ENCODE data around the gene PMEPA1. TPM values are rescaled to one million over a fixed set of nuclear protein-coding genes. Genes with fewer than 3 reads are reported as not detected.

Gene PMEPA1
- polyA plus RNA-seq, 1 experiment, result 4.3 TPM

DNA sequence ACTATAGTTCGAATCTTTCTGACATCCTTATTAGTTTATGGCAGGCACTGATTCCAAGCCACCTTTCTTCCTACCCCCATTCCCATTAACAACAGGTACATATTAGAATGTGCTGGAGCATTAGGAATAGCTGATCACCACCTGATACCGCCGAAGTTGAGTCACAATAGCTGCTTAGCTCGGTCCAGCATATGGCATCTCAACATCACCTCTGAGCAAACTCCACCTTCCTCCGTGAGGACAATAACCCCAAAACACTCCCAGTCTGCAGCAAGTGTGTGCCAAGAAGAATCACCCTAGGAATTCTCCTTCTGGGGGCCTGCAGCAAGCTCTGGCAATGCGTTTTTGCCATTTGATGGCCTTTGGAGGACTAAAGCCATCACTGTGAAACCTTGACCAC, 8.7 kb downstream of the PMEPA1 start:
- CTCF ChIA-PET, result no interaction called here
- POLR2A ChIA-PET, result no interaction called here

DNA sequence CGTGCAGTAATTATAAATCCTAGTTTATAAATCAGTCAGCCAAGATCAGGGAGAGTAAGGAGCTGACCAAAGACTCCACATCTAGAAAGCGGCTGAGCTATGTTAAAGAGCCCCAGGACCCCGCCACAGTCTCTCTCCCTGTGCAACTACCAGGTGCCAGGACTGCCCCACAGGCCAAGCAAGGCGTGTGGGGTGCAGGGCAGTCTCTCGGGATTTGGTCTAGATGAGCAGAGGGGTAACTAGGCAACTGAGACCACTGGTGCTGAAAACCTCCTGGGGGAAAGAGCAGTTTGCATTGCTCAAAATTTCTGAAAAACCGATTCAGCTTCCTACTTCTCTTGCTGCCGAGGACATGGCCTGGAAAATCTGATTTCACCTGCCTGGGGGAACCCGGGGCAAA, 10.4 kb downstream of the PMEPA1 start:
- DNase-seq (ENCODE audit: low read depth, low spot score), result no peak
- Histone ChIP-seq H3K27ac (ENCODE audit: low read depth, low read length) (peak overlapping the region; percentile 21), H3K9me3 (ENCODE audit: control insufficient read depth, insufficient read depth, low read length) (no peaks in the 10 kb centered on the region), H3K4me3 (ENCODE audit: low read depth, low read length) (no peak overlapping the region), H3K27me3 (ENCODE audit: control insufficient read depth, insufficient read depth, low read length) (no peaks in the 10 kb centered on the region)
- TF ChIP-seq, protein P1, sequence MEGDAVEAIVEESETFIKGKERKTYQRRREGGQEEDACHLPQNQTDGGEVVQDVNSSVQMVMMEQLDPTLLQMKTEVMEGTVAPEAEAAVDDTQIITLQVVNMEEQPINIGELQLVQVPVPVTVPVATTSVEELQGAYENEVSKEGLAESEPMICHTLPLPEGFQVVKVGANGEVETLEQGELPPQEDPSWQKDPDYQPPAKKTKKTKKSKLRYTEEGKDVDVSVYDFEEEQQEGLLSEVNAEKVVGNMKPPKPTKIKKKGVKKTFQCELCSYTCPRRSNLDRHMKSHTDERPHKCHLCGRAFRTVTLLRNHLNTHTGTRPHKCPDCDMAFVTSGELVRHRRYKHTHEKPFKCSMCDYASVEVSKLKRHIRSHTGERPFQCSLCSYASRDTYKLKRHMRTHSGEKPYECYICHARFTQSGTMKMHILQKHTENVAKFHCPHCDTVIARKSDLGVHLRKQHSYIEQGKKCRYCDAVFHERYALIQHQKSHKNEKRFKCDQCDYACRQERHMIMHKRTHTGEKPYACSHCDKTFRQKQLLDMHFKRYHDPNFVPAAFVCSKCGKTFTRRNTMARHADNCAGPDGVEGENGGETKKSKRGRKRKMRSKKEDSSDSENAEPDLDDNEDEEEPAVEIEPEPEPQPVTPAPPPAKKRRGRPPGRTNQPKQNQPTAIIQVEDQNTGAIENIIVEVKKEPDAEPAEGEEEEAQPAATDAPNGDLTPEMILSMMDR (IDR thresholded peaks at IDR 0.05; ENCODE audit: low read depth, low read length), result no peak
- ChIA-PET POLR2A (interaction anchor here (1.7 kb wide), 1 partner anchor 9 kb away, joined by 8 read pairs; no protein-coding TSS in a partner anchor), CTCF (no interaction called here)

More for the DNA sequence above, 8.7 kb downstream of the PMEPA1 start:
- no peak overlapping the region for H3K4me3 ChIP-seq (ENCODE audit: low read depth, low read length)
- H3K27me3 ChIP-seq (ENCODE audit: control insufficient read depth, insufficient read depth, low read length), result no peaks in the 10 kb centered on the region
- TF ChIP-seq, protein P1 (IDR thresholded peaks at IDR 0.05; ENCODE audit: low read depth, low read length), result no peak
- no peak for DNase-seq (ENCODE audit: low read depth, low spot score)
- H3K9me3 ChIP-seq (ENCODE audit: control insufficient read depth, insufficient read depth, low read length), result no peaks in the 10 kb centered on the region; the same call in 1 of the 2 replicates
- no peak overlapping the region for H3K27ac ChIP-seq (ENCODE audit: low read depth, low read length)

DNA sequence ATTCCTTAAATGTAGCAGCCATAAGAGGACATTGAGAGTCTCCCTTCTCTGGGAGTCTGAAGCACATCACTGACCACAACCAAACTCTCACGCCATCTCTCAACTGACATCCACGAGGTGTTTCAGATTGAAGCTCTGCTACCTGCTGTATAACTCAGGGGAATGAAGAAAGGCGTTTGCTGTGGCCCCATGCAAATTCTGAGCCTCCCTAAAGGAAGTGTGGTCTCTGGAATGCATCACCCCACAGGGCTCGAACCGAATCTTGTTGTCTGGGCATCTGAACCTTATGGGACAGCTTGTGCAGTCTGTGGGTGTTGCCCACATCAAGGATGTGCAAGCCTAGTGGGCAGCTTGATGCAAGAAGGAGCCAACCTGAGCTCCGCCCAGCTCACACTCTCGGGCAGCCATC, 10.9 kb downstream of the PMEPA1 start:
- DNase-seq (ENCODE audit: low read depth, low spot score), result no peak
- ChIA-PET CTCF (interaction anchor here (1.2 kb wide), 1 partner anchor 9 kb away, joined by 3 read pairs; no protein-coding TSS in a partner anchor), POLR2A (interaction anchor here (1.2 to 1.7 kb wide), 3 partner anchors 10 to 50 kb away, joined by 3 to 15 read pairs (median 8); partner anchors contain the start of gene PMEPA1)
- no peak overlapping the region for H3K4me3 ChIP-seq (ENCODE audit: low read depth, low read length)
- TF ChIP-seq, protein P1 (IDR thresholded peaks at IDR 0.05; ENCODE audit: low read depth, low read length), result no peak
- H3K9me3 ChIP-seq (ENCODE audit: control insufficient read depth, insufficient read depth, low read length), result no peaks in the 10 kb centered on the region
- H3K27ac ChIP-seq (ENCODE audit: low read depth, low read length), result peak overlapping the region; percentile 93
- H3K27me3 ChIP-seq (ENCODE audit: control insufficient read depth, insufficient read depth, low read length), result no peaks in the 10 kb centered on the region

DNA sequence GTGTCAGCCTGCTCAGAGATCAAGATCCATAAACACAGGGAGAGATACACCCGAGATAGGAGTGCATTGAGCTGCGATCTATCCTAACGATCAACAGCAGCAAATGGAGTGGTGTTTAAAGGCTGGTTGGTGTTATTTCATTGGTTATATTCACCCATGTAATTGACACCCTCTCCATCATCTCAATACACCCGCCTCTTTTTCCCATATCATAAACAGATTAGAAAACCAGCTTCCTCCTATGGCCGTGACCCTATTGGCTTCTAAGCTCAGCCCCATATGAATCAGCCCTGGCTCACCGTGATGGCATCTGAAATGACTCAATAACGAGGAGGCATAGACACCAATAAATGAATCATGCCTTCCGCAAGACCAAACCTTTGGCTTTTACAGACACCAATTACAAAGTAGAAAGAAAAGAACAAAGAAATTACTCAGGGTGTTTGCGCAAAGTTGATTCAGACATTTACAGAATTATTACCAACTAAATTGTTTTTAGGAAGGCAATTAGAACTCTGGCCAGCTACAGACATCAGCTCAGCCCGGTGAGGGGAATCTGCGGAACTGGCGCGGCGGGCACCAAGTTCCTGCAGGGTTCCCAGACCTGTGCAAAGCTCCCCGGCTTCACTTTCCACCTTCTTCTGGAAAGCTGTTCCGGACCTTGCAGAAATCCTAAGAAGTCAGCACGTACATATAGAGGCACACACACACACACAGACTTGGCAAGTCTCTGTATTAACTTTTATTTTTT, 11.5 kb downstream of the PMEPA1 start:
- TF ChIP-seq, protein P1 (IDR thresholded peaks at IDR 0.05; ENCODE audit: low read depth, low read length), result no peak
- POLR2A ChIA-PET, result interaction anchor here (1.0 to 1.7 kb wide), 4 partner anchors 10 to 51 kb away, joined by 3 to 15 read pairs (median 6); partner anchors contain the start of gene PMEPA1
- DNase-seq (ENCODE audit: low read depth, low spot score), result peak; percentile 91
- CTCF ChIA-PET, result interaction anchor here (1.2 kb wide), 1 partner anchor 10 kb away, joined by 3 read pairs; no protein-coding TSS in a partner anchor
- H3K27me3 ChIP-seq (ENCODE audit: control insufficient read depth, insufficient read depth, low read length), result no peaks in the 10 kb centered on the region
- H3K9me3 ChIP-seq (ENCODE audit: control insufficient read depth, insufficient read depth, low read length), result no peaks in the 10 kb centered on the region
- H3K4me3 ChIP-seq (ENCODE audit: low read depth, low read length), result peak overlapping the region; percentile 42
- peak overlapping the region; percentile 93 for H3K27ac ChIP-seq (ENCODE audit: low read depth, low read length)

DNA sequence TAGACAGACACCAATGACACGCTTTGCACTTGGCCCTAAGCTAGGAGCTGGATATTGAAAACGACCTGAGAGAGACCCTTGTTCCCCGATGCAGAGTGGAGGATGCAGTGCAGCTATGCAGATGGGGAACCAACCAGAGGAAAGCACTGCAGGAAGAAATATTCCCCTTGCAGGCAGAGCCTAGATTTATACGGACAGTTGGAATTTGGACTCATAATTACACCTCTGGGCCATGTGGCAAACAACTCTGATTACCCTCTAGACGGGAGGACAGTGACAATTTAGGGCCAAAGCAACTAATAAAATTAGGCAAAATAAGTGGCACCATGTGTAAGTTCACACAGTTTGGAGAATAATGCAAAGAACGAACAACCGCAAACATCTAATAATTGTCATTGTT, 12.3 kb downstream of the PMEPA1 start:
- DNase-seq (ENCODE audit: low read depth, low spot score), result no peak
- Histone ChIP-seq H3K27me3 (ENCODE audit: control insufficient read depth, insufficient read depth, low read length) (no peaks in the 10 kb centered on the region), H3K4me3 (ENCODE audit: low read depth, low read length) (no peak overlapping the region; the same call in 1 of the 2 replicates), H3K9me3 (ENCODE audit: control insufficient read depth, insufficient read depth, low read length) (no peaks in the 10 kb centered on the region), H3K27ac (ENCODE audit: low read depth, low read length) (peak overlapping the region; percentile 70)
- ChIA-PET CTCF (no interaction called here), POLR2A (interaction anchor here (1.0 to 1.6 kb wide), 3 partner anchors 13 to 51 kb away, joined by 3 to 15 read pairs (median 4); partner anchors contain the start of gene PMEPA1)
- TF ChIP-seq, protein P1 (IDR thresholded peaks at IDR 0.05; ENCODE audit: low read depth, low read length), result no peak
